GM12878 (cell line): ENCODE results near the gene PAPOLA. TPM values are rescaled to one million over a fixed set of nuclear protein-coding genes. Genes with fewer than 3 reads are reported as not detected.

Experiments
- ATAC-seq: fragments of 200-7000 bp; cut with Tn5 transposase; 3 replicates; pipeline ENCODE4 v1.9.1; 2020; ENCODE audit warnings: mild to moderate bottlenecking, moderate library complexity
- BruUV-seq: library from RNA; stranded (reverse); fragments of 400-500 nt; replicated peaks from 2 replicates; lab custom pipeline; 2021; lab: Mats Ljungman, UMichigan
- CTCF ChIA-PET: fragments of 300-600 bp; sonication (Branson Sonifier 250); formaldehyde crosslinking; extraction: SDS; loops from one replicate; lab custom pipeline; 2021; ENCODE audit warnings: inconsistent platforms; lab: Yijun Ruan, JAX
- POLR2A ChIA-PET: fragments of 350-600 bp; formaldehyde crosslinking; extraction: SDS; loops from one replicate; lab custom pipeline; 2021; ENCODE audit warnings: inconsistent platforms; lab: Charles Lee
- RAD21 ChIA-PET: fragments of 300-600 bp; sonication (Branson Sonifier 250); formaldehyde crosslinking; loops from one replicate; lab custom pipeline; 2023; ENCODE audit warnings: antibody characterized with exemption; ENCODE audit not compliant: unreplicated experiment; lab: Charles Lee
- SMC1A ChIA-PET: fragments of 300-600 bp; sonication (Branson Sonifier 250); formaldehyde crosslinking; loops from one replicate; lab custom pipeline; 2023; ENCODE audit not compliant: unreplicated experiment, uncharacterized antibody; lab: Charles Lee
- DNase-seq: peaks from one replicate; pipeline ENCODE4 v3.0.0-alpha.2; 2011; ENCODE audit warnings: low read depth, low spot score
- FAIRE-seq: peaks from 3 replicates; lab custom pipeline; 2011; peaks lifted over from hg19 to GRCh38; lab: Jason Lieb, UNC
- H2AFZ ChIP-seq: 2 replicates; pipeline ENCODE4 v1.6.0; 2011; ENCODE audit warnings: low read depth, low read length, control low read depth; ENCODE audit not compliant: control insufficient read depth
- H3K27ac ChIP-seq: 2 replicates; pipeline ENCODE4 v1.5.1; 2011; ENCODE audit warnings: control low read depth; ENCODE audit not compliant: control insufficient read depth, insufficient read depth
- H3K27me3 ChIP-seq, 2 experiments: replicated peaks in 1 of 2; 2 replicates each; pipeline versions ENCODE4 v1.6.0 to v1.6.1; 2011; ENCODE audit warnings: low read length in 1 of 2; ENCODE audit not compliant: control insufficient read depth in 2 of 2, insufficient read depth in 2 of 2
- H3K36me3 ChIP-seq, 2 experiments: 2 replicates each; pipeline ENCODE4 v1.5.1; 2011; ENCODE audit warnings: low read length in 1 of 2; ENCODE audit not compliant: control insufficient read depth in 2 of 2, insufficient read depth in 2 of 2
- H3K4me1 ChIP-seq: 2 replicates; pipeline ENCODE4 v1.6.1; 2011; ENCODE audit warnings: mild to moderate bottlenecking, low read length, moderate library complexity, mixed read lengths; ENCODE audit not compliant: control insufficient read depth, insufficient read depth
- H3K4me2 ChIP-seq: 2 replicates; pipeline ENCODE4 v1.6.0; 2011; ENCODE audit warnings: control low read depth; ENCODE audit not compliant: control insufficient read depth, insufficient read depth
- H3K4me3 ChIP-seq: fragments of 200-600 bp; sonication (generic); 2 replicates; pipeline ENCODE4 v1.5.1; 2016
- H3K79me2 ChIP-seq: 2 replicates; pipeline ENCODE4 v1.6.0; 2011; ENCODE audit warnings: low read length; ENCODE audit not compliant: control insufficient read depth, insufficient read depth
- H3K9ac ChIP-seq: 2 replicates; pipeline ENCODE4 v1.8.0; 2011; ENCODE audit warnings: low read length, control low read depth, mixed read lengths; ENCODE audit not compliant: control insufficient read depth, insufficient read depth
- H3K9me3 ChIP-seq: replicated peaks from 3 replicates; pipeline ENCODE4 v1.5.1; 2011; ENCODE audit warnings: mild to moderate bottlenecking, low read length; ENCODE audit not compliant: control insufficient read depth, insufficient read depth
- H4K20me1 ChIP-seq: 2 replicates; pipeline ENCODE4 v1.6.0; 2011; ENCODE audit not compliant: control insufficient read depth, insufficient read depth
- ATF2 ChIP-seq: IDR thresholded peaks from 2 replicates; pipeline ENCODE4 v1.6.1; 2012; ENCODE audit warnings: low read length, inconsistent platforms
- BMI1 ChIP-seq: fragments of 450-650 bp; IDR thresholded peaks from 2 replicates; pipeline ENCODE4 v1.6.1; 2016; ENCODE audit warnings: mild to moderate bottlenecking, moderate library complexity, borderline replicate concordance
- CHD1 ChIP-seq: IDR thresholded peaks from 2 replicates; pipeline ENCODE4 v1.6.1; 2012; ENCODE audit warnings: low read depth, low read length, improper control_type of control experiment
- E2F8 ChIP-seq: fragments of 450-650 bp; IDR thresholded peaks from 2 replicates; pipeline ENCODE4 v1.6.1; 2018; ENCODE audit warnings: mild to moderate bottlenecking, low read depth, moderate library complexity; ENCODE audit not compliant: partially characterized antibody
- ETV6 ChIP-seq, 2 experiments: fragments of 450-650 bp in 1 of 2; IDR thresholded peaks in 1 of 2; conservative IDR thresholded peaks in 1 of 2; 2 replicates each; pipeline ENCODE4 v1.6.1; 2014; ENCODE audit warnings: antibody characterized with exemption in 1 of 2, borderline replicate concordance in 1 of 2, low read depth in 1 of 2, mild to moderate bottlenecking in 1 of 2, moderate library complexity in 1 of 2
- EZH2 ChIP-seq: IDR thresholded peaks from 2 replicates; pipeline ENCODE4 v1.6.1; 2012; ENCODE audit warnings: low read depth, mild to moderate bottlenecking, control low read depth, inconsistent platforms, low read length, borderline replicate concordance; ENCODE audit not compliant: control insufficient read depth
- IKZF2 ChIP-seq, 2 experiments: fragments of 450-650 bp; IDR thresholded peaks; 2 replicates each; pipeline ENCODE4 v1.6.1; 2017; ENCODE audit warnings: mild to moderate bottlenecking in 2 of 2, moderate library complexity in 2 of 2
- MEF2A ChIP-seq: IDR thresholded peaks from 2 replicates; pipeline ENCODE4 v1.6.1; 2011; ENCODE audit warnings: low read depth, mild to moderate bottlenecking, low read length, moderate library complexity; ENCODE audit not compliant: insufficient read depth
- NR2C2 ChIP-seq: IDR thresholded peaks from 2 replicates; pipeline ENCODE4 v1.6.1; 2011; ENCODE audit warnings: borderline replicate concordance, low read depth; ENCODE audit not compliant: control insufficient read depth, insufficient read length
- POLR2AphosphoS5 ChIP-seq: IDR thresholded peaks from 2 replicates; pipeline ENCODE4 v1.6.1; 2011; ENCODE audit warnings: mild to moderate bottlenecking, low read length, inconsistent platforms
- REST ChIP-seq: IDR thresholded peaks from 2 replicates; pipeline ENCODE4 v1.6.1; 2012; ENCODE audit warnings: mild to moderate bottlenecking, low read depth, low read length
- STAT1 ChIP-seq: fragments of 450-650 bp; conservative IDR thresholded peaks from 2 replicates; pipeline ENCODE4 v1.6.1; 2014; ENCODE audit warnings: antibody characterized with exemption, mild to moderate bottlenecking
- TAF1 ChIP-seq: IDR thresholded peaks from 2 replicates; pipeline ENCODE4 v1.6.1; 2011; ENCODE audit warnings: mild to moderate bottlenecking, low read depth, low read length, borderline replicate concordance
- TARDBP ChIP-seq: IDR thresholded peaks from 2 replicates; pipeline ENCODE4 v1.6.1; 2016; ENCODE audit warnings: borderline replicate concordance
- YY1 ChIP-seq: IDR thresholded peaks from 2 replicates; pipeline ENCODE4 v1.6.1; 2011; ENCODE audit warnings: low read depth, mild to moderate bottlenecking, low read length
- WGBS: methylation state at CpG from one replicate; pipeline ENCODE4 v1.1.6; 2016; ENCODE audit warnings: low lambda C conversion rate; ENCODE audit not compliant: insufficient replicate concordance, insufficient coverage; ENCODE audit errors: missing lambda C conversion rate; 5-methylcytosine and 5-hydroxymethylcytosine counted together
- in situ Hi-C: fragments of 300-500 bp; cut with MboI; formaldehyde crosslinking; loops from 9 replicates; pipeline ENCODE4 v1.14.3; 2018; ENCODE audit warnings: mixed read lengths
- intact Hi-C: fragments of 100-400 bp; cut with micrococcal nuclease; formaldehyde crosslinking; loops from one replicate; pipeline ENCODE4 v1.14.2; 2022; ENCODE audit not compliant: unreplicated experiment
- polyA plus RNA-seq, 11 experiments: library from polyadenylated mRNA; depleted of rRNA in 4 of 11; unstranded in 6 of 11; stranded (reverse) in 5 of 11; fragments of >200 nt; fragmentation: Nextera tagmentation in 4 of 11; fragmentation: Illumina TruSeq in 1 of 11; extraction: Ambion mirVana in 4 of 11; extraction: Trizol in 1 of 11; gene quantifications; 1 replicate in 1 of 11; 2 replicates in 10 of 11; pipeline versions ENCODE4 v1.2.1 to v1.2.3, GENCODE V29; 2011 to 2016; ENCODE audit warnings: inconsistent platforms in 2 of 11, missing spikeins in 2 of 11, low read depth in 1 of 11
- total RNA-seq, 4 experiments: library from RNA; depleted of rRNA in 3 of 4; stranded (reverse); fragments of >200 nt in 3 of 4; fragmentation: Illumina TruSeq in 1 of 4; extraction: Trizol in 1 of 4; gene quantifications; 2 replicates each; pipeline versions ENCODE4 v1.2.1 to v1.2.3, GENCODE V29; 2013 to 2021

Gene PAPOLA
- total and polyA plus RNA-seq, 10 of the 15 experiments (the other 5 are each of a cell fraction or from before 2014, with no cell fraction given): 46.0 to 185 (median 114) TPM

- H3K27me3 ChIP-seq: peaks cover 0 to 2% of the 10 kb centered on the region in 2 experiments; a peak in 1 of 4 replicates
- H3K4me3 ChIP-seq: no peak overlapping the region
- H3K27ac ChIP-seq: no peak overlapping the region
- RAD21 ChIA-PET: interaction anchor here (1.3 kb wide), 1 partner anchor 265 kb away, joined by 3 read pairs; no protein-coding TSS in a partner anchor
- FAIRE-seq (no peak), ATAC-seq (no peak), DNase-seq (no peak)
- no TSS peak for BruUV-seq
- H3K79me2 ChIP-seq: no peaks in the 10 kb centered on the region
- H3K36me3 ChIP-seq: no peaks in the 10 kb centered on the region
- H3K4me1 ChIP-seq: no peaks in the 10 kb centered on the region
- CTCF ChIA-PET: no interaction called here
- H2AFZ ChIP-seq: no peak overlapping the region
- TF ChIP-seq NR2C2: no peak
- no peak for TF ChIP-seq E2F8
- TF ChIP-seq IKZF2 (IDR thresholded peaks at IDR 0.05): no peak
- TF ChIP-seq POLR2AphosphoS5: no peak
- no peak for TF ChIP-seq TARDBP
- TF ChIP-seq TAF1: no peak
- no peak for TF ChIP-seq CHD1
- TF ChIP-seq MEF2A: no peak
- TF ChIP-seq YY1: no peak
- no peak for TF ChIP-seq REST
- no peak for TF ChIP-seq EZH2
- TF ChIP-seq STAT1: no peak
- no peak for TF ChIP-seq ATF2
- no peak for TF ChIP-seq BMI1
- no peak for TF ChIP-seq ETV6 (conservative IDR thresholded peaks at IDR 0.05 in 1 of 2, IDR thresholded peaks at IDR 0.05 in 1 of 2; ENCODE audit: borderline replicate concordance in 1 of 2, low read depth in 1 of 2)
- POLR2A ChIA-PET: no interaction called here
- H3K9me3 ChIP-seq: no peaks in the 10 kb centered on the region
- H4K20me1 ChIP-seq: no peaks in the 10 kb centered on the region
- intact Hi-C loops (no loop called here), in situ Hi-C loops (no loop called here)
- H3K9ac ChIP-seq: no peak overlapping the region
- H3K4me2 ChIP-seq: no peak overlapping the region
- WGBS: 39% methylated on average over 6 of the region's 6 CpGs
- SMC1A ChIA-PET: interaction anchor here (0.6 to 1.1 kb wide), 4 partner anchors 27 to 518 kb away, joined by 3 to 4 read pairs (median 3); no protein-coding TSS in a partner anchor
These were observed 85.7 kb downstream of the PAPOLA start for GRCh38 chr14:96587823-96588385.
